Large intestine (tissue), 3 donors: ENCODE results near the gene NAV1. TPM values are rescaled to one million over a fixed set of nuclear protein-coding genes. Genes with fewer than 3 reads are reported as not detected.

Source experiments
- DNase-seq, 2 donors: peaks; one replicate each; pipeline versions ENCODE4 v3.0.0 to v3.0.0-alpha.2; 2013
- H3K27ac ChIP-seq: one replicate; pipeline ENCODE4 v1.5.1; 2013; ENCODE audit warnings: low read length
- H3K27me3 ChIP-seq: 2 replicates; pipeline ENCODE4 v1.6.1; 2013; ENCODE audit warnings: low read length; ENCODE audit not compliant: control insufficient read depth, insufficient read depth
- H3K36me3 ChIP-seq: 2 replicates; pipeline ENCODE4 v1.6.1; 2013; ENCODE audit warnings: low read length; ENCODE audit not compliant: control insufficient read depth, insufficient read depth
- H3K4me1 ChIP-seq: one replicate; pipeline ENCODE4 v1.6.1; 2013; ENCODE audit warnings: low read length; ENCODE audit not compliant: control insufficient read depth, insufficient read depth
- H3K4me3 ChIP-seq: one replicate; pipeline ENCODE4 v1.5.1; 2013; ENCODE audit warnings: low read length
- H3K9me3 ChIP-seq: one replicate; pipeline ENCODE4 v1.6.1; 2013; ENCODE audit warnings: mild to moderate bottlenecking, low read depth, low read length, moderate library complexity; ENCODE audit not compliant: control insufficient read depth
- WGBS: methylation state at CpG from one replicate; pipeline ENCODE4 v1.1.5; 2013; ENCODE audit warnings: low lambda C conversion rate; ENCODE audit not compliant: insufficient coverage; 5-methylcytosine and 5-hydroxymethylcytosine counted together
- polyA plus RNA-seq: library from polyadenylated mRNA; unstranded; fragments of 120-200 nt; gene quantifications from one replicate; pipeline ENCODE4 v1.2.1, GENCODE V29; 2013

NAV1 gene
- polyA plus RNA-seq, 1 donor, result 9.7 TPM

DNA sequence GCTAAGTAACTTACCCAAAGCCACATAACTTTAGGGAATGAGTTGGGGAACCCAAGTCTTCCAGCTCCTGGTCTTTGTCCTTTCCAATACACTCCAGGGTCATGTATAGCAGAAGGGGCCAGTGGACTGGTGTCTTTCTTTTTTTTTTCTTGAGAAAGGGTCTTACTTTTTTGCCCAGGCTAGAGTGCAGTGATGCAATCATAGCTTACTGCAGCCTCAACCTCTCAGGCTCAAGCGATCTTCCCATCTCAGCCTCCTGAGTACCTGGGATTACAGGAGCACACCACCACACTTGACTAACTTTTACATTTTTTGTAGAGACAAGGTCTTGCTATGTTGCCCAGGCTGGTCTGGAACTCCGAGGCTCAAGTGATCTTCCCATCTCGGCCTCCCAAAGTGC is 12.2 kb downstream of the NAV1 start:
- no peak overlapping the region for H3K27ac ChIP-seq
- H3K27me3 ChIP-seq, result no peaks in the 10 kb centered on the region
- no peaks in the 10 kb centered on the region for H3K9me3 ChIP-seq
- no peaks in the 10 kb centered on the region for H3K36me3 ChIP-seq
- no CpG with 5 or more reads among the region's 3 CpGs for WGBS
- no peak for DNase-seq
- H3K4me1 ChIP-seq, result no peaks in the 10 kb centered on the region
- H3K4me3 ChIP-seq, result no peak overlapping the region

DNA sequence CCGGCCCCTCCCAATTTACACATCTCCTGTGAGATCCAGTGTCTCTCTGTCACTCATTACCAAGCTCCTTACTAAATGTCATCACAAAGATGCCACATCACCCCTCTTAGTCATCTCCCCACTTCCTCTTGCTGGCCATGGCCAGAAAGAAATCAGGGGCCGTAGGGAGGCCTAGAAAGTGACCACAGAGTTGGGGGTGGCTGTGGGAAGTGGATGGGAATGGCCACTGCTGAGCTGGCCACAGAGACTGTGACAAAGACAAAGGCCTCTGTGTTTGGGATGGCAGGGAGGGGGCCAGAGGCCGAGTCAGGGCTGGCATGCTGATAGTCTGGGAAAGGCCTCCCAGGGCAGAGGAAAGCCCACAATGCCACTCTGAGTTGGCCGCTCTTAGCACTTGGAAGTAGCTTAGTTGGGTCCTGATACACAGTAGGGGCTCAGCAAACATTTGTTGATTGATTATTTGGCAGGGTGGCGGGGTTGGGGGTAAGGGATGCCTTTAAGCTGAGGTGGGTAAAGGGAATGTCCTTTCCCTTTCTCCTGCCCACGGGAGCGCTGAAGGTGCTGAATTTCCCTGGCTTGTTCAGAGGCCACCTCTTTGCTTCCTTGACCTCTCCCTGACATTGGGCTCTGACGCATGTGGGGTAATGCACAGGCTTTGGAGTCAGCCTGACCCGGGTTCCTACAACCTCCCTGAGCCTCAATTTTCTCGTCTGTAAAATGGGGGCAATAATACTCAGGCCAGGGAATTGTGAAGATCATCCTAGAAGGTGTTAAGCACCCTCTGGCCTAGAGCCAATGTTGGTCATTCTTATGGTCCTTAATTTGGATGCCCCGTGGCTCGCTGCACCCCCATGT is 13.2 kb downstream of the NAV1 start:
- no peaks in the 10 kb centered on the region for H3K36me3 ChIP-seq
- no CpG with 5 or more reads among the region's 12 CpGs for WGBS
- H3K4me3 ChIP-seq, result no peak overlapping the region
- no peak for DNase-seq
- no peaks in the 10 kb centered on the region for H3K27me3 ChIP-seq
- no peaks in the 10 kb centered on the region for H3K4me1 ChIP-seq
- H3K9me3 ChIP-seq, result no peaks in the 10 kb centered on the region
- no peak overlapping the region for H3K27ac ChIP-seq

DNA sequence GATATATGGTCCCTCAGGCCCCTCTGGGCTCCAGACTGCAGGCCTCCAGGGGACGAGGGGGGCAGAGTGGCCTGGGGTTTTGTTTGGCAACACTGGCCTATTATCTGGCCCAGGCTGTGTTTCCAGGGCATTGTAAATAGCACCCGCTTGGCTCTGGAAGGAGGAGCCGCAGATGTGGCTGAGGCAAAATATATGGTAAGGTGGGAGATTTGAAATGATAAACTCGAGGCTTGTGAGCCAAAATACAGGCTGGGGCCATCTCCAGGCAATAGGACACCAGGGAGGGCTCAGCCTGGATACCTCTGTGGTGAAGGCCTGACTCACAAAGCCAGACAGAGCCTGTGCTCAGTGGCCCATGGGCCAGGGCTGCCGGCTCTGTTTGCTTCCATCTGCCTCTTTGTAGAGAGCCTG is 14.0 kb downstream of the NAV1 start:
- Histone ChIP-seq H3K4me1 (no peaks in the 10 kb centered on the region), H3K4me3 (no peak overlapping the region), H3K27me3 (no peaks in the 10 kb centered on the region), H3K27ac (no peak overlapping the region), H3K9me3 (no peaks in the 10 kb centered on the region), H3K36me3 (no peaks in the 10 kb centered on the region)
- no CpG with 5 or more reads among the region's 5 CpGs for WGBS
- no peak for DNase-seq

DNA sequence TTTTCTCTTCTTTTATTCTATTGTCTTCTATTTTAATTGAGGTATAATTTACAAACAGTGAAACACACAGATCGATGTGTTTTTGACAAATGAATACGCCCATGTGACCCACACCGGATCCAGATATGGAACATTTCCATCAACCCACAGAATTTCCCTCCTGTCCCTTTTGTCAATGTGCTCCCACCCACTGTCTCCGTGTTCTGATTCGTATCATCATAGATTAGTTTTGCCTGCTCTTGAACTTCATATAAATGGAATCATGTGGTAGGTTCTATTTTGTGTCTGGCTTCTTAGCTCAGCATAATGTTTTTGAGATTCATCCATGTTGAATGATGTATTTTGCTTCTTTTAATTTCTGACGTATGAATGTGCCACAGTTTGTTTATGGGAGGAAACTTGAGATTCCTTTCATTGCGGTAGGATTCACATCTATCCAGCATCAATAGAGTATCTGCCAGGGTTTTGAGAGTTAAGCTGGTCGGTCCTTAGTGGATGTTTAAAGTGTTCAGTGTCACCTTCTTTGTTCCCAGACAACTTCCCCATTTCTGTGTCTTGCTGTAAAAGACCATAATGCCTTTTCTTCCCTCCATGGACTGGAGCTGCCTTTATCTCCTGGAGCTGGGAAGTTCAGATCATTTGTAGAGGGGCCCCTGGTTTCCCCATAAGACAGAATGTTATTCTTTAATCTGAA is 14.7 kb downstream of the NAV1 start:
- no peak for DNase-seq
- Histone ChIP-seq H3K4me1 (no peaks in the 10 kb centered on the region), H3K9me3 (no peaks in the 10 kb centered on the region), H3K4me3 (no peak overlapping the region), H3K27ac (no peak overlapping the region), H3K36me3 (no peaks in the 10 kb centered on the region), H3K27me3 (no peaks in the 10 kb centered on the region)
- 84% methylated on average over 4 of the region's 8 CpGs for WGBS

- Histone ChIP-seq H3K4me1 (no peaks in the 10 kb centered on the region), H3K27ac (no peak overlapping the region), H3K9me3 (no peaks in the 10 kb centered on the region), H3K27me3 (no peaks in the 10 kb centered on the region), H3K4me3 (no peak overlapping the region), H3K36me3 (no peaks in the 10 kb centered on the region)
- WGBS, result no CpG with 5 or more reads among the region's 10 CpGs
- DNase-seq, result no peak
Observed at GRCh38 chr1:201554190-201554600, 15.3 kb downstream of the NAV1 start.

GRCh38 chr1:201554789-201555592 is 16.1 kb downstream of the NAV1 start:
- 100% methylated on average over 3 of the region's 7 CpGs for WGBS
- no peak for DNase-seq
- Histone ChIP-seq H3K27me3 (no peaks in the 10 kb centered on the region), H3K27ac (no peak overlapping the region), H3K4me3 (no peak overlapping the region), H3K9me3 (no peaks in the 10 kb centered on the region), H3K36me3 (no peaks in the 10 kb centered on the region), H3K4me1 (no peaks in the 10 kb centered on the region)

GRCh38 chr1:201555593-201555945 is 16.6 kb downstream of the NAV1 start:
- Histone ChIP-seq H3K9me3 (no peaks in the 10 kb centered on the region), H3K4me3 (no peak overlapping the region), H3K27me3 (no peaks in the 10 kb centered on the region), H3K36me3 (no peaks in the 10 kb centered on the region), H3K27ac (no peak overlapping the region), H3K4me1 (no peaks in the 10 kb centered on the region)
- DNase-seq, result no peak
- no CpG with 5 or more reads among the region's 9 CpGs for WGBS

DNA sequence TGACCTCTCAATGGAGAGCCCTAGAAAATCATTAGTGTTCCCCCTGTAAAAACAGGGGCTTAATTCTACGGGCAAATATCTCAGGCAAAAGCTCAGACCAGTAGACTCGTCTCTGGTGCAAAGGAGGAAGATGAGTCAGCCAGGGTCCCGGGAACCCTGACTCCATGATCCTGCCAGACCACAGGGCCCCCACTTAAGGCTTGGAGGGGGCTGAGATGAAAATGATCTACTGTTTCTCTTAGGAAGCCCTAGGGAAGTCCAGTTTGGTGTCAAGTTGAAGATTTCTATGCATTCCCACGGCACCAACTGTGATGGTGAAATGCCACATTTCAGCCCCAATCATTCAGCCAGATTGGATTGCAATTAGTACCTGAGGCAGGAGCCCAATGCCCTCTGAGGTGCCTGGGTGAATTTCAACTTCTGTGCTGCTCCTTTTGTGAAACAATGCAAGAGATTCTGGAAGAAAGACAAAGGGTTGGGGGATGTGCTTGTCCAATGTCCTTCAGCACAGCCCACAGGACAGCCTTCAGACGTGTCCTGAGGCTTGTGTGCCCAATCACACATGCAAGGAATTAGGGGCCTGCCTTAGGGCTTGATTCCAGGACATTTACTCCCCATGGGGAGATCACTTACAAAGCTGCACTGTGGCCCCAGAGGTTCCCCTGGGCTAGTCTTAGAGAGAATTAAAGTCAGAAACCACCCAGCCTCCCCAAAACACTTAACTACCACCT is 18.1 kb downstream of the NAV1 start:
- H3K27me3 ChIP-seq, result no peaks in the 10 kb centered on the region
- H3K4me1 ChIP-seq, result no peaks in the 10 kb centered on the region
- H3K36me3 ChIP-seq, result no peaks in the 10 kb centered on the region
- no peak for DNase-seq
- no peaks in the 10 kb centered on the region for H3K9me3 ChIP-seq
- WGBS, result no CpG with 5 or more reads among the region's 5 CpGs
- no peak overlapping the region for H3K27ac ChIP-seq
- H3K4me3 ChIP-seq, result no peak overlapping the region

DNA sequence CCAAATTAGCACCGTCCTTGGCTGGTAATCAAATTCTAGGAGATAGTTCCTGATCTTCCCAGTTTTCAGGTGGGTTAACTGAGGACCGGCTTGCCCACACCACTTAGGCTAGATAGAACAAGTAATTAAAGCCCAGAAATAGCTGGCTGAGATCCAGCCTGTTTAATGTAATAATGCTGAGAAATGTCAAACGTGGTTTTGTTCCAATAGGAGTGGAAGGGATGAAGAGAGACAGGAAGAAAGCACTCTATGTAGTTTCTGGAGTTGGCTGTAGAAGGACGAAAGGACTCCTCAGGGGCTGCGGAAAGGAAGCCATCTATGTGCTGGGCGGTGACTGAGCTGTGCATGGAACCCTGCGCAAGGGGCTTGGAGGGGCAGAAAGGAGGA is 18.6 kb downstream of the NAV1 start:
- no peaks in the 10 kb centered on the region for H3K27me3 ChIP-seq
- no peak overlapping the region for H3K27ac ChIP-seq
- H3K36me3 ChIP-seq, result no peaks in the 10 kb centered on the region
- 20% methylated on average over 1 of the region's 7 CpGs for WGBS
- H3K9me3 ChIP-seq, result no peaks in the 10 kb centered on the region
- H3K4me1 ChIP-seq, result no peaks in the 10 kb centered on the region
- no peak overlapping the region for H3K4me3 ChIP-seq
- DNase-seq, result no peak

- Histone ChIP-seq H3K27ac (no peak overlapping the region), H3K9me3 (no peaks in the 10 kb centered on the region), H3K36me3 (no peaks in the 10 kb centered on the region), H3K27me3 (no peaks in the 10 kb centered on the region), H3K4me1 (no peaks in the 10 kb centered on the region), H3K4me3 (no peak overlapping the region)
- peak; percentile 66 to 76 for DNase-seq
- no CpG with 5 or more reads among the region's 13 CpGs for WGBS
Observed at GRCh38 chr1:201559679-201560162, 20.8 kb downstream of the NAV1 start.
